H1 (cell line): ENCODE results near the gene NACA. TPM values are rescaled to one million over a fixed set of nuclear protein-coding genes. Genes with fewer than 3 reads are reported as not detected.
A peak's percentile ranks its signal among the peaks of the same experiment; 100 is the strongest.

Source experiments
- CTCF ChIA-PET: fragments of 300-600 bp; sonication (Branson Sonifier 250); formaldehyde crosslinking; loops from one replicate; lab custom pipeline; 2021; ENCODE audit not compliant: partially characterized antibody; lab: Charles Lee
- POLR2A ChIA-PET: fragments of 300-600 bp; sonication (Branson Sonifier 250); formaldehyde crosslinking; loops from one replicate; lab custom pipeline; 2021; ENCODE audit warnings: inconsistent platforms; ENCODE audit not compliant: partially characterized antibody; lab: Charles Lee
- DNase-seq, 2 experiments: peaks; one replicate each; pipeline versions ENCODE4 v3.0.0 to v3.0.0-alpha.2; 2010 to 2022; ENCODE audit warnings: low spot score in 2 of 2, low read depth in 1 of 2, mixed read lengths in 1 of 2
- FAIRE-seq: peaks from 2 replicates; lab custom pipeline; 2011; peaks lifted over from hg19 to GRCh38; lab: Jason Lieb, UNC
- H2AFZ ChIP-seq: 2 replicates; pipeline ENCODE4 v1.8.1; 2012; ENCODE audit warnings: low read length, inconsistent platforms
- H2AK5ac ChIP-seq: 2 replicates; pipeline ENCODE4 v1.6.1; 2013; ENCODE audit warnings: low read depth, low read length
- H2BK120ac ChIP-seq: replicated peaks from 2 replicates; pipeline ENCODE3; 2013; ENCODE audit warnings: low read depth, low read length, inconsistent platforms
- H2BK12ac ChIP-seq: 2 replicates; pipeline ENCODE4 v1.6.1; 2013; ENCODE audit warnings: low read depth, low read length
- H2BK15ac ChIP-seq: 2 replicates; pipeline ENCODE4 v1.6.1; 2013; ENCODE audit warnings: low read length
- H2BK20ac ChIP-seq: 2 replicates; pipeline ENCODE4 v1.6.1; 2013; ENCODE audit warnings: low read length
- H2BK5ac ChIP-seq: 2 replicates; pipeline ENCODE4 v1.6.1; 2013; ENCODE audit warnings: low read depth, low read length
- H3K14ac ChIP-seq: 2 replicates; pipeline ENCODE4 v1.6.1; 2013; ENCODE audit warnings: inconsistent platforms; ENCODE audit not compliant: insufficient read length
- H3K18ac ChIP-seq: 2 replicates; pipeline ENCODE4 v1.6.1; 2013; ENCODE audit warnings: low read length; ENCODE audit errors: extremely low read depth
- H3K23ac ChIP-seq: 2 replicates; pipeline ENCODE4 v1.6.1; 2013; ENCODE audit warnings: inconsistent platforms; ENCODE audit not compliant: insufficient read length
- H3K23me2 ChIP-seq: 2 replicates; pipeline ENCODE4 v1.6.1; 2013; ENCODE audit warnings: low read depth, low read length
- H3K27ac ChIP-seq: 2 replicates; pipeline ENCODE4 v1.6.1; 2011; ENCODE audit warnings: low read depth, low read length, inconsistent platforms
- H3K27me3 ChIP-seq, 4 experiments: replicated peaks in 1 of 4; 1 replicate in 1 of 4; 2 replicates in 3 of 4; pipeline versions ENCODE4 v1.6.1 to v1.8.1; 2011 to 2013; ENCODE audit warnings: low read length in 3 of 4, mild to moderate bottlenecking in 3 of 4, inconsistent platforms in 2 of 4, mixed read lengths in 2 of 4, moderate library complexity in 1 of 4; ENCODE audit not compliant: control insufficient read depth in 3 of 4, insufficient read depth in 3 of 4; ENCODE audit errors: extremely low read depth in 1 of 4
- H3K36me3 ChIP-seq, 4 experiments: 2 replicates each; pipeline versions ENCODE4 v1.6.1 to v1.8.1; 2011 to 2013; ENCODE audit warnings: mild to moderate bottlenecking in 4 of 4, low read length in 3 of 4, moderate library complexity in 2 of 4, control low read depth in 1 of 4, inconsistent platforms in 1 of 4; ENCODE audit not compliant: insufficient read depth in 4 of 4, control insufficient read depth in 2 of 4
- H3K4ac ChIP-seq: replicated peaks from 2 replicates; pipeline ENCODE3; 2013; ENCODE audit warnings: low read length, low read depth, mixed read lengths, inconsistent platforms; ENCODE audit not compliant: insufficient read length
- H3K4me1 ChIP-seq, 4 experiments: replicated peaks in 1 of 4; 1 replicate in 1 of 4; 2 replicates in 3 of 4; pipeline versions ENCODE4 v1.6.1 to v1.8.1; 2011 to 2013; ENCODE audit warnings: low read length in 3 of 4, inconsistent platforms in 2 of 4, mixed read lengths in 1 of 4; ENCODE audit not compliant: insufficient read depth in 4 of 4, control insufficient read depth in 3 of 4
- H3K4me2 ChIP-seq, 2 experiments: 2 replicates each; pipeline versions ENCODE4 v1.6.1 to v1.8.1; 2011 to 2013; ENCODE audit warnings: low read depth in 2 of 2, low read length in 2 of 2, control low read depth in 1 of 2, inconsistent platforms in 1 of 2, mild to moderate bottlenecking in 1 of 2; ENCODE audit not compliant: insufficient read depth in 1 of 2
- H3K4me3 ChIP-seq, 4 experiments: fragments of 200-600, 300-600 bp in 1 of 4; sonication (generic), shearing (Covaris generic), sonication (Bioruptor Twin) in 1 of 4; 2 replicates each; pipeline versions ENCODE4 v1.5.1 to v1.8.1; 2011 to 2016; ENCODE audit warnings: low read length in 4 of 4, low read depth in 3 of 4, control low read depth in 2 of 4, inconsistent platforms in 2 of 4, mild to moderate bottlenecking in 2 of 4, mixed read lengths in 1 of 4, moderate library complexity in 1 of 4; ENCODE audit not compliant: insufficient read depth in 2 of 4; ENCODE audit errors: extremely low read depth in 1 of 4
- H3K56ac ChIP-seq: replicated peaks from 2 replicates; pipeline ENCODE3; 2013; ENCODE audit warnings: low read depth, mild to moderate bottlenecking, mixed read lengths, low read length, inconsistent platforms; ENCODE audit not compliant: insufficient read length
- H3K79me1 ChIP-seq: 2 replicates; pipeline ENCODE4 v1.6.1; 2013; ENCODE audit warnings: low read depth, low read length, control low read depth
- H3K79me2 ChIP-seq, 2 experiments: 2 replicates each; pipeline versions ENCODE4 v1.6.1 to v1.8.1; 2012 to 2013; ENCODE audit warnings: low read length in 2 of 2, mild to moderate bottlenecking in 2 of 2, inconsistent platforms in 1 of 2; ENCODE audit not compliant: insufficient read depth in 2 of 2, control insufficient read depth in 1 of 2
- H3K9ac ChIP-seq, 4 experiments: replicated peaks in 1 of 4; 1 replicate in 1 of 4; 2 replicates in 3 of 4; pipeline versions ENCODE4 v1.6.1 to v1.8.1; 2011 to 2013; ENCODE audit warnings: low read depth in 3 of 4, low read length in 3 of 4, control low read depth in 2 of 4, mild to moderate bottlenecking in 2 of 4, moderate library complexity in 2 of 4, inconsistent platforms in 1 of 4; ENCODE audit errors: extremely low read depth in 1 of 4
- H3K9me3 ChIP-seq, 2 experiments: 2 replicates each; pipeline versions ENCODE4 v1.6.1 to v1.8.1; 2012 to 2013; ENCODE audit warnings: mild to moderate bottlenecking in 2 of 2, moderate library complexity in 2 of 2, control low read depth in 1 of 2, inconsistent platforms in 1 of 2, low read depth in 1 of 2, low read length in 1 of 2, mixed read lengths in 1 of 2; ENCODE audit not compliant: insufficient read depth in 2 of 2
- H4K20me1 ChIP-seq, 2 experiments: replicated peaks in 1 of 2; 2 replicates each; pipeline versions ENCODE3 to v1.8.1; 2011 to 2013; ENCODE audit warnings: inconsistent platforms in 2 of 2, low read length in 2 of 2, mild to moderate bottlenecking in 1 of 2; ENCODE audit not compliant: insufficient read depth in 2 of 2, control insufficient read depth in 1 of 2
- H4K5ac ChIP-seq: 2 replicates; pipeline ENCODE4 v1.6.1; 2013; ENCODE audit warnings: low read length, low read depth, mixed read lengths, inconsistent platforms; ENCODE audit not compliant: insufficient read length
- H4K8ac ChIP-seq: 2 replicates; pipeline ENCODE4 v1.8.0; 2013; ENCODE audit warnings: mild to moderate bottlenecking, moderate library complexity, low read length, inconsistent platforms; ENCODE audit not compliant: insufficient read depth; ENCODE audit errors: extremely low read depth
- H4K91ac ChIP-seq: replicated peaks from 2 replicates; pipeline ENCODE3; 2013; ENCODE audit warnings: low read length, mixed read lengths, inconsistent platforms; ENCODE audit not compliant: insufficient read length
- CEBPB ChIP-seq: IDR thresholded peaks from 2 replicates; pipeline ENCODE4 v1.6.1; 2012; ENCODE audit warnings: low read depth, low read length
- FOSL1 ChIP-seq: IDR thresholded peaks from 2 replicates; pipeline ENCODE4 v1.6.1; 2011; ENCODE audit warnings: mild to moderate bottlenecking, low read depth, low read length, moderate library complexity; ENCODE audit not compliant: insufficient read depth
- GTF2F1 ChIP-seq: IDR thresholded peaks from 2 replicates; pipeline ENCODE4 v1.6.1; 2012; ENCODE audit warnings: low read depth, low read length, improper control_type of control experiment, borderline replicate concordance
- NRF1 ChIP-seq: IDR thresholded peaks from 2 replicates; pipeline ENCODE4 v1.6.1; 2011; ENCODE audit warnings: mild to moderate bottlenecking, low read depth, low read length, improper control_type of control experiment
- PHF8 ChIP-seq: fragments of 200-600 bp; sonication (generic); conservative IDR thresholded peaks from 2 replicates; pipeline ENCODE4 v1.7.1; 2012; ENCODE audit warnings: low read depth, mild to moderate bottlenecking, inconsistent platforms, low read length, moderate library complexity
- POLR2AphosphoS5 ChIP-seq: IDR thresholded peaks from 2 replicates; pipeline ENCODE4 v1.6.1; 2011; ENCODE audit warnings: low read depth, low read length
- RXRA ChIP-seq: IDR thresholded peaks from 2 replicates; pipeline ENCODE4 v1.6.1; 2011; ENCODE audit warnings: low read depth, mild to moderate bottlenecking, low read length, moderate library complexity; ENCODE audit not compliant: insufficient read depth
- SAP30 ChIP-seq: fragments of 300-600 bp; sonication (generic); IDR thresholded peaks from 2 replicates; pipeline ENCODE4 v1.7.1; 2012; ENCODE audit warnings: low read length, moderate library complexity, mild to moderate bottlenecking, inconsistent platforms; ENCODE audit not compliant: insufficient read depth, insufficient replicate concordance
- SIN3A ChIP-seq, 2 experiments: IDR thresholded peaks in 1 of 2; conservative IDR thresholded peaks in 1 of 2; 2 replicates each; pipeline ENCODE4 v1.6.1; 2011 to 2012; ENCODE audit warnings: low read length in 2 of 2, improper control_type of control experiment in 1 of 2, low read depth in 1 of 2, mild to moderate bottlenecking in 1 of 2
- SP2 ChIP-seq: IDR thresholded peaks from 2 replicates; pipeline ENCODE4 v1.6.1; 2012; ENCODE audit warnings: mild to moderate bottlenecking, low read length, inconsistent platforms
- TAF7 ChIP-seq: optimal IDR thresholded peaks from 2 replicates; pipeline ENCODE3; 2011; ENCODE audit warnings: low read depth, mild to moderate bottlenecking, inconsistent platforms, low read length, moderate library complexity, borderline replicate concordance
- WGBS, 2 experiments: shearing (Covaris generic) in 1 of 2; methylation state at CpG; one replicate each; pipeline versions ENCODE4 v1.1.6 to v1.1.7; 2013 to 2015; ENCODE audit warnings: low lambda C conversion rate in 2 of 2, mixed read lengths in 2 of 2, inconsistent platforms in 1 of 2, low coverage in 1 of 2, missing lambda C conversion rate in 1 of 2; ENCODE audit not compliant: insufficient replicate concordance in 2 of 2, insufficient coverage in 1 of 2, insufficient read length in 1 of 2; ENCODE audit errors: extremely low coverage in 1 of 2, missing lambda C conversion rate in 1 of 2; 5-methylcytosine and 5-hydroxymethylcytosine counted together
- polyA plus RNA-seq, 7 experiments: library from polyadenylated mRNA; depleted of rRNA in 3 of 7; stranded (reverse) in 5 of 7; unstranded in 2 of 7; fragments of >200 nt in 5 of 7; fragments of 200-250 nt in 2 of 7; gene quantifications; 1 replicate in 5 of 7; 2 replicates in 1 of 7; 4 replicates in 1 of 7; pipeline versions ENCODE4 v1.2.1 to v1.2.3, GENCODE V29; 2011 to 2013; ENCODE audit warnings: missing spikeins in 2 of 7, mixed read lengths in 2 of 7
- total RNA-seq: library from RNA; stranded (reverse); fragmentation: NEBNext Ultra II Directional; extraction: Animal tissue kit (Norgen Biotek cat#: 25700); gene quantifications from 2 replicates; pipeline ENCODE4 v1.2.1, GENCODE V29; 2021

NACA gene
- total and polyA plus RNA-seq, 2 of the 8 experiments (the other 6 are each of a cell fraction or from before 2014, with no cell fraction given), result 511 to 1,063 TPM

DNA sequence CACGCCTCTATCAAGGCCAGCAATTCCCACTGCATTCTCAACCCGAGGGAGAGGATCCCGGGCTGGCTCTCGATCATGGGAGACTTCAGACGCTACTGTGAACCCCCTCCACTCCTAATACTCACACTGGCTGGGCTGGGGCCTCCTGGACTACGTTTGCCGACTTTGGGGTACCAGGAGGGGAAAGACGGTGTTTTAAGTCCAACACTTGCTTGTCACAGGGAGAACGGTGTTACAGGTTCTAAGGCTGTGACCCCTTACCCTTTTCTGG is 463 bp downstream of the NACA start:
- peaks cover 27 to 33% of the 10 kb centered on the region in 2 experiments for H4K20me1 ChIP-seq
- POLR2A ChIA-PET, result interaction anchor here (0.9 to 52.4 kb wide), 10 partner anchors 13 to 387 kb away, joined by 3 to 1406 read pairs (median 6); partner anchors contain the start of genes ATP5F1B, BAZ2A, NACA and PRIM1
- H3K23ac ChIP-seq, result no peak overlapping the region
- peak overlapping the region; percentile 91 to 100 (median 99) for H3K9ac ChIP-seq
- peak overlapping the region; percentile 71 for H3K56ac ChIP-seq
- 2% methylated on average over 9 of the region's 9 CpGs; no CpG with 5 or more reads in 1 of the 2 experiments for WGBS, 2 experiments
- peak overlapping the region; percentile 99 for H2BK5ac ChIP-seq
- TF ChIP-seq SP2, result no peak
- TF ChIP-seq NRF1, result no peak
- TF ChIP-seq PHF8, result no peak
- no peak for TF ChIP-seq CEBPB
- no peak for TF ChIP-seq TAF7
- no peak for TF ChIP-seq SIN3A (conservative IDR thresholded peaks at IDR 0.05 in 1 of 2, IDR thresholded peaks at IDR 0.05 in 1 of 2; ENCODE audit: low read depth in 1 of 2, low read length in 2 of 2)
- TF ChIP-seq RXRA, result no peak
- TF ChIP-seq POLR2AphosphoS5, result 0 out of 2 replicates have a peak, but pooled peaks have one; percentile 46
- no peak for TF ChIP-seq FOSL1
- TF ChIP-seq GTF2F1, result no peak
- TF ChIP-seq SAP30, result peak; percentile 18
- peak overlapping the region; percentile 24 for H2BK120ac ChIP-seq
- H3K79me2 ChIP-seq, result peaks cover 46 to 54% of the 10 kb centered on the region in 2 experiments
- peak overlapping the region; percentile 93 for H3K27ac ChIP-seq
- FAIRE-seq (no peak), DNase-seq (no peak)
- H3K27me3 ChIP-seq, result no peaks in the 10 kb centered on the region
- peak overlapping the region; percentile 74 to 96 for H3K4me2 ChIP-seq
- no peaks in the 10 kb centered on the region; the same call in none of the 2 replicates for H3K23me2 ChIP-seq
- peak overlapping the region; percentile 95 for H4K91ac ChIP-seq
- H3K79me1 ChIP-seq, result peaks cover 18% of the 10 kb centered on the region
- H3K4me3 ChIP-seq, result peak overlapping the region; percentile 75 to 100 (median 98)
- peak overlapping the region; percentile 98 for H3K18ac ChIP-seq
- no peaks in the 10 kb centered on the region for H3K9me3 ChIP-seq
- peak overlapping the region; percentile 90 for H4K5ac ChIP-seq
- H4K8ac ChIP-seq, result peak overlapping the region; percentile 99; the same call in 1 of the 2 replicates
- peaks cover 7 to 29% (median 18%) of the 10 kb centered on the region in 4 experiments; a peak in 6 of 7 replicates for H3K4me1 ChIP-seq
- H3K36me3 ChIP-seq, result peaks cover 5 to 40% (median 19%) of the 10 kb centered on the region in 4 experiments; a peak in 6 of 8 replicates
- CTCF ChIA-PET, result no interaction called here
- no peak overlapping the region for H2BK20ac ChIP-seq
- H3K14ac ChIP-seq, result peak overlapping the region; percentile 57
- H2BK15ac ChIP-seq, result 0 out of 2 replicates have a peak overlapping the region, but pooled peaks have one; percentile 72
- H2AK5ac ChIP-seq, result peak overlapping the region; percentile 99; the same call in 1 of the 2 replicates
- H2BK12ac ChIP-seq, result peak overlapping the region; percentile 75; the same call in 1 of the 2 replicates
- no peak overlapping the region for H2AFZ ChIP-seq
- H3K4ac ChIP-seq, result peak overlapping the region; percentile 10
